SK-N-SH treated with all-trans-retinoic acid at 6 μM for 48 hours (cell line): ENCODE data around the gene EML1.

Experiments used
- ATAC-seq: fragments of 200-7000 bp; cut with Tn5 transposase; 3 replicates; pipeline ENCODE4 v1.9.1; 2020; ENCODE audit warnings: mild to moderate bottlenecking, moderate library complexity
- ARNTL ChIP-seq: fragments of 450-650 bp; formaldehyde crosslinking; IDR thresholded peaks from 2 replicates; pipeline ENCODE4 v1.5.0; 2020; ENCODE audit warnings: low read depth, mild to moderate bottlenecking, moderate library complexity, borderline replicate concordance
- BACH2 ChIP-seq: fragments of 250-450 bp; sonication (Bioruptor Pico); IDR thresholded peaks from 2 replicates; pipeline ENCODE4 v1.9.0; 2021; ENCODE audit warnings: mild to moderate bottlenecking, borderline replicate concordance
- CSDC2 ChIP-seq: fragments of 250-450 bp; sonication (Bioruptor Pico); IDR thresholded peaks from 2 replicates; pipeline ENCODE4 v1.5.0; 2020; ENCODE audit warnings: mild to moderate bottlenecking, moderate library complexity
- ESRRG ChIP-seq: fragments of 250-450 bp; sonication (Bioruptor Pico); IDR thresholded peaks from 2 replicates; pipeline ENCODE4 v1.6.1; 2021; ENCODE audit warnings: mild to moderate bottlenecking
- GLIS3 ChIP-seq: fragments of 250-450 bp; sonication (Bioruptor Pico); IDR thresholded peaks from 2 replicates; pipeline ENCODE4 v1.5.0; 2020; ENCODE audit warnings: mild to moderate bottlenecking, moderate library complexity
- OSR1 ChIP-seq: fragments of 250-450 bp; sonication (Bioruptor Pico); IDR thresholded peaks from 2 replicates; pipeline ENCODE4 v1.8.0; 2022; ENCODE audit warnings: moderate library complexity, mild to moderate bottlenecking, inconsistent platforms
- PPARA ChIP-seq: fragments of 250-450 bp; sonication (Bioruptor Pico); IDR thresholded peaks from 2 replicates; pipeline ENCODE4 v1.5.0; 2020; ENCODE audit warnings: mild to moderate bottlenecking, borderline replicate concordance
- RARB ChIP-seq: fragments of 250-450 bp; sonication (Bioruptor Pico); IDR thresholded peaks from 2 replicates; pipeline ENCODE4 v1.8.0; 2021; ENCODE audit warnings: mild to moderate bottlenecking, moderate library complexity
- SNAI2 ChIP-seq: fragments of 250-450 bp; sonication (Bioruptor Pico); IDR thresholded peaks from 2 replicates; pipeline ENCODE4 v1.5.0; 2020; ENCODE audit warnings: mild to moderate bottlenecking, moderate library complexity
- TCF4 ChIP-seq: fragments of 250-450 bp; sonication (Bioruptor Pico); IDR thresholded peaks from 2 replicates; pipeline ENCODE4 v1.8.0; 2021; ENCODE audit warnings: mild to moderate bottlenecking, moderate library complexity, borderline replicate concordance
- TOX ChIP-seq: fragments of 250-450 bp; sonication (Bioruptor Pico); IDR thresholded peaks from 2 replicates; pipeline ENCODE4 v1.8.0; 2021; ENCODE audit warnings: mild to moderate bottlenecking, moderate library complexity, borderline replicate concordance
- ZC3H10 ChIP-seq: fragments of 250-450 bp; sonication (Bioruptor Pico); IDR thresholded peaks from 2 replicates; pipeline ENCODE4 v1.5.1; 2021; ENCODE audit warnings: mild to moderate bottlenecking, moderate library complexity
- ZFP3 ChIP-seq: fragments of 250-450 bp; sonication (Bioruptor Pico); IDR thresholded peaks from 2 replicates; pipeline ENCODE4 v1.5.0; 2020; ENCODE audit warnings: mild to moderate bottlenecking, moderate library complexity
- ZNF565 ChIP-seq: fragments of 450-650 bp; formaldehyde crosslinking; conservative IDR thresholded peaks from 2 replicates; pipeline ENCODE4 v1.5.0; 2020; ENCODE audit warnings: low read depth, mild to moderate bottlenecking, moderate library complexity
- ZNF70 ChIP-seq: fragments of 450-650 bp; formaldehyde crosslinking; IDR thresholded peaks from 2 replicates; pipeline ENCODE4 v1.5.0; 2020; ENCODE audit warnings: mild to moderate bottlenecking, moderate library complexity
- TF ChIP-seq, protein P1 (sequence below): fragments of 250-450 bp; sonication (Bioruptor Pico); IDR thresholded peaks from 2 replicates; pipeline ENCODE4 v1.8.0; 2020; ENCODE audit warnings: mild to moderate bottlenecking, moderate library complexity, borderline replicate concordance
- TF ChIP-seq, protein P2 (sequence below): fragments of 250-450 bp; sonication (Bioruptor Pico); IDR thresholded peaks from 2 replicates; pipeline ENCODE4 v1.8.0; 2021; ENCODE audit warnings: low read depth, mild to moderate bottlenecking, moderate library complexity, borderline replicate concordance
- TF ChIP-seq, protein P3 (sequence below): fragments of 250-450 bp; sonication (Bioruptor Pico); IDR thresholded peaks from 2 replicates; pipeline ENCODE4 v1.5.0; 2020; ENCODE audit warnings: mild to moderate bottlenecking, moderate library complexity

Gene EML1

DNA sequence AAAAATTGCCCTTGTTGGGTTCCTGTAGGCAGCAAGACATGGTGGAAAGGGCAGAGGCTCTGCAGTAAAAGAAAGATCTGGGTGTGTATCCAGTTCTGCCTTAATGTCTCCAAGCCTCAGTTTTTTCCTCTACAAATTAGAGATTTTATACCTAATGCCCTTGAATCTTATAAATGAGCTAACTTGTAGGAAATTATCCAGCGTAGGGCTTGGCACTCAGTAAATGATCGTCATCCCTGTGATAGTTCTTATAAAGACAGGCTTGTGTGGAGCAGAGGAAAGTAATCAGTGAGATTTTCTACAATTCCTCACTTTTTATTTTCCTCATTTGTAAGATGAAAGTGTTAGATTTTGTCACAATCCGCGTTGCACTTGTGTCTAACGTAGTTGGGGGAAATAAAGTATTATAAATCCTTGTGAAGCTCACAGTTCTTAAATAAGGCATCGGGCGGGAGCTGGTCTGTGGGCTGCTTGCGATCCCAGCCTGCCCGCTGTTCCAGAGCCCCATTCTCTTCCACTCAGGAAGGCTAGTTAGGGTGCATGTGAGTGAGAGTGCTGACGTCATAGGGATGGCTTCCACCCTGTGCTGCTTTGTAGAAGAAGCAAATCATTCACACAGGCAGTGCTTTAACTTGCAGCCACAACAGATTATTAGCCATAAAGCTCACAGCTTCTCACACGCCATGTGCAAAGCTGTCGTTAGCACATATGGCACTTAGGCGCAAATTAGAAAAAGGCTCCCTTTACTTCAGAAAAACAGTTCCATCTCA is 87.6 kb downstream of the EML1 start:
- TF ChIP-seq ZNF565 (no peak), TCF4 (no peak), OSR1 (CRISPR knock-in tag) (no peak), ARNTL (CRISPR knock-in tag) (no peak), ZFP3 (no peak), TOX (CRISPR knock-in tag) (no peak)
- TF ChIP-seq, protein P1, sequence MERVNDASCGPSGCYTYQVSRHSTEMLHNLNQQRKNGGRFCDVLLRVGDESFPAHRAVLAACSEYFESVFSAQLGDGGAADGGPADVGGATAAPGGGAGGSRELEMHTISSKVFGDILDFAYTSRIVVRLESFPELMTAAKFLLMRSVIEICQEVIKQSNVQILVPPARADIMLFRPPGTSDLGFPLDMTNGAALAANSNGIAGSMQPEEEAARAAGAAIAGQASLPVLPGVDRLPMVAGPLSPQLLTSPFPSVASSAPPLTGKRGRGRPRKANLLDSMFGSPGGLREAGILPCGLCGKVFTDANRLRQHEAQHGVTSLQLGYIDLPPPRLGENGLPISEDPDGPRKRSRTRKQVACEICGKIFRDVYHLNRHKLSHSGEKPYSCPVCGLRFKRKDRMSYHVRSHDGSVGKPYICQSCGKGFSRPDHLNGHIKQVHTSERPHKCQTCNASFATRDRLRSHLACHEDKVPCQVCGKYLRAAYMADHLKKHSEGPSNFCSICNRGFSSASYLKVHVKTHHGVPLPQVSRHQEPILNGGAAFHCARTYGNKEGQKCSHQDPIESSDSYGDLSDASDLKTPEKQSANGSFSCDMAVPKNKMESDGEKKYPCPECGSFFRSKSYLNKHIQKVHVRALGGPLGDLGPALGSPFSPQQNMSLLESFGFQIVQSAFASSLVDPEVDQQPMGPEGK (CRISPR knock-in tag): no peak
- ATAC-seq: no peak

DNA sequence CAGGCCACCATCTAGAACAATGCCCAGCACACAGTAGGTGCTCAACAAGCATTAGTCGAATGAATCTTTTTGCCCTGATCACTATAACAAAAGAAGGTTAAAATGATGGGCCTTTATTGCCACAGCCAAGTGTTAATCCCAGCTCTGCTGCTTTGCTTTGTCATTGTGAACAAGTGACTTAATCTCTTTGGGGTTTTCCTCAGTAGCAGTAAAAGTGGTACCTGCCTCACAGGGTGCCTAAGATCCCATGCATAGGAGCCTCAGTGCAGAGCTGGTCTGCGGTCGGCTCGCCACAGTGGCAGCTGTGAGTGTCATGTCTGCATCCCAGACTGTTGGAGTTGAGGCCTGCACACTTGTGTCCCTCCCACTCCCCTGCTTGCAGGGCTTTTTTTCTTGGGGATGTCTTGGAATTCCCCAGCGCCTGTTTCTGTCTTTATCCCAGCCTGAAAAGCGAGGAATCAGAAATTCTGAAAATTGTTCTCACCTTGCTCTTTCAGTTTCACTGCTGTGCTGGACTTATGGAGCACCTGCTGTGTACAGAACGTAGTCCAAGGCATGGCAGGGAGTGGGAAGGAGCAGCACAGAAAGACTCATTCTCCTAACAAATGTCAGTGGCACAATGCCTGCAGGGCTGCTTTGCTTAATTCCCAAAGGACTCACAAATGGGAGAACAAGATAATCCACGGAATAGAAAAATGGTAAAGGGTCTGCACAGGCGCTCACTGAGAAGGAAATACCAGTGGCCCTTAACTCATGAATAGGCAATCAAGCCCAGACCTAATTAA is 90.8 kb downstream of the EML1 start:
- TF ChIP-seq SNAI2 (CRISPR knock-in tag) (no peak), ZNF70 (CRISPR knock-in tag) (no peak), ZNF565 (no peak), BACH2 (no peak), RARB (CRISPR knock-in tag) (no peak), PPARA (CRISPR knock-in tag) (no peak), OSR1 (CRISPR knock-in tag) (no peak), GLIS3 (no peak), TOX (CRISPR knock-in tag) (no peak)
- TF ChIP-seq, protein P1 (CRISPR knock-in tag): no peak
- TF ChIP-seq, protein P2, sequence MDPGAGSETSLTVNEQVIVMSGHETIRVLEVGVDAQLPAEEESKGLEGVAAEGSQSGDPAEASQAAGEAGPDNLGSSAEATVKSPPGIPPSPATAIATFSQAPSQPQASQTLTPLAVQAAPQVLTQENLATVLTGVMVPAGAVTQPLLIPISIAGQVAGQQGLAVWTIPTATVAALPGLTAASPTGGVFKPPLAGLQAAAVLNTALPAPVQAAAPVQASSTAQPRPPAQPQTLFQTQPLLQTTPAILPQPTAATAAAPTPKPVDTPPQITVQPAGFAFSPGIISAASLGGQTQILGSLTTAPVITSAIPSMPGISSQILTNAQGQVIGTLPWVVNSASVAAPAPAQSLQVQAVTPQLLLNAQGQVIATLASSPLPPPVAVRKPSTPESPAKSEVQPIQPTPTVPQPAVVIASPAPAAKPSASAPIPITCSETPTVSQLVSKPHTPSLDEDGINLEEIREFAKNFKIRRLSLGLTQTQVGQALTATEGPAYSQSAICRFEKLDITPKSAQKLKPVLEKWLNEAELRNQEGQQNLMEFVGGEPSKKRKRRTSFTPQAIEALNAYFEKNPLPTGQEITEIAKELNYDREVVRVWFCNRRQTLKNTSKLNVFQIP (CRISPR knock-in tag): no peak
- TF ChIP-seq, protein P3, sequence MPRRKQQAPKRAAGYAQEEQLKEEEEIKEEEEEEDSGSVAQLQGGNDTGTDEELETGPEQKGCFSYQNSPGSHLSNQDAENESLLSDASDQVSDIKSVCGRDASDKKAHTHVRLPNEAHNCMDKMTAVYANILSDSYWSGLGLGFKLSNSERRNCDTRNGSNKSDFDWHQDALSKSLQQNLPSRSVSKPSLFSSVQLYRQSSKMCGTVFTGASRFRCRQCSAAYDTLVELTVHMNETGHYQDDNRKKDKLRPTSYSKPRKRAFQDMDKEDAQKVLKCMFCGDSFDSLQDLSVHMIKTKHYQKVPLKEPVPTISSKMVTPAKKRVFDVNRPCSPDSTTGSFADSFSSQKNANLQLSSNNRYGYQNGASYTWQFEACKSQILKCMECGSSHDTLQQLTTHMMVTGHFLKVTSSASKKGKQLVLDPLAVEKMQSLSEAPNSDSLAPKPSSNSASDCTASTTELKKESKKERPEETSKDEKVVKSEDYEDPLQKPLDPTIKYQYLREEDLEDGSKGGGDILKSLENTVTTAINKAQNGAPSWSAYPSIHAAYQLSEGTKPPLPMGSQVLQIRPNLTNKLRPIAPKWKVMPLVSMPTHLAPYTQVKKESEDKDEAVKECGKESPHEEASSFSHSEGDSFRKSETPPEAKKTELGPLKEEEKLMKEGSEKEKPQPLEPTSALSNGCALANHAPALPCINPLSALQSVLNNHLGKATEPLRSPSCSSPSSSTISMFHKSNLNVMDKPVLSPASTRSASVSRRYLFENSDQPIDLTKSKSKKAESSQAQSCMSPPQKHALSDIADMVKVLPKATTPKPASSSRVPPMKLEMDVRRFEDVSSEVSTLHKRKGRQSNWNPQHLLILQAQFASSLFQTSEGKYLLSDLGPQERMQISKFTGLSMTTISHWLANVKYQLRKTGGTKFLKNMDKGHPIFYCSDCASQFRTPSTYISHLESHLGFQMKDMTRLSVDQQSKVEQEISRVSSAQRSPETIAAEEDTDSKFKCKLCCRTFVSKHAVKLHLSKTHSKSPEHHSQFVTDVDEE (CRISPR knock-in tag): no peak
- ATAC-seq: no peak

DNA sequence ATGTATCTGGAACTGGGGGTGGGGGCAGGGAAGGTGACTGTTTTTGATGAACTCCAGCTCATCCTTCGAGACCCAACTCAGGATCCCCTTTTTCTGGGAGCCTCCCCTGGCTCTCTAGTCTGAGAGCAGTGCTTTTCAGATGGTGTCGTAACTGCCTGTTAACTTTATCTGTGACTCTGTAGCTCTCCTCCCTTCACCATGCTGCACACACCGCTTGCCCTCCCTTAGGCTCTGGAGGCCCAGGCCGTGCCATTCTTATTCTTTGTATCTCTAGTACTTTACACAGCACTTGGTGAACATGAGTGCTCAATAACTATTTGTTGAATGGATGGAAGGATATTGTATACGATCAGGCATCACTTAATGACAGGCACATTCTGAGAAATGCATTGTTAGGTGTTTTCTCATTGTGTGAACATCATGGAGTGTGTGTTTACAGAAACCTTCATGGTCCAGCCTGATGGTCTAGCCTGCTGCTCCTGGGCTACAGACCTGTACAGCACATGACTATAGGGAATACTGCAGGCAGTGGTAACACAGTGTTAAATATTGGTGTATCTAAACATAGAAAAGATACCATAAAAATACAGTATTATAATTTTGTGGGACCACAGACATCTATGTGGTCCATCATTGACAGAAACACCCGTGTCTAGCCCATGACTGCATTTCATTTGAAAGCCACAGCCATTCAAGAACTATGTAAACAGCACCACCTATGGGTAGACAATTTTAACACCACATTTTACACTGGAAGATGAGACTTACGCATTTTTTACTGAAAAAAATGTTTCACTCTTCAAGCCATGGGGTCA is 91.8 kb downstream of the EML1 start:
- ATAC-seq: peak; percentile 95
- no peak for TF ChIP-seq ZNF70 (CRISPR knock-in tag)
- no peak for TF ChIP-seq ESRRG (CRISPR knock-in tag)

DNA sequence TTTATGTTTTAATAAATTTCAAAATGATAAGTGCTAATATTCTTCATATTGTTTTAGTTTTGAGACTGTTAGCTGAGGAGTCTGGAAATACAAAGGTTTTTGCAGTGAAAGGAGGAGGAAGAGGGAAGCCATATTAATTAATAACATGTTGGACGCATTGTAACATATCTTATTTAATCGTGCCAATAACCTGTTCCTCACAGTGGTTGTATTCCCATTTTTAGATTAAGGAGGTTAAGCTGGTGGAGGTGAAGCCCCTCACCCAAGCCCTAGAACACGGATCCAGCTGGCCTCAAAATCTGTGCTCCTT is 92.4 kb downstream of the EML1 start:
- no peak for ATAC-seq
- TF ChIP-seq, protein P1 (CRISPR knock-in tag): no peak
- TF ChIP-seq TOX (CRISPR knock-in tag): no peak
- TF ChIP-seq, protein P3 (CRISPR knock-in tag): no peak
- TF ChIP-seq CSDC2 (CRISPR knock-in tag): no peak
- TF ChIP-seq ZC3H10: no peak
- TF ChIP-seq, protein P2 (CRISPR knock-in tag): no peak
